PC-9 (cell line): ENCODE measurements around the gene NOTCH4.
"Not testable (repeated sequence)": the region's sequence is repeated elsewhere in the genome, so short reads cannot be mapped to it uniquely, and the experiment has no call there.

Experiments used
- EZH2 ChIP-seq: fragments of 200-600 bp; sonication (generic); IDR thresholded peaks from 2 replicates; pipeline ENCODE4 v1.8.0; 2017; ENCODE audit warnings: antibody characterized with exemption, low read depth
- TF ChIP-seq, protein P1 (sequence below): fragments of 200-600 bp; sonication (generic); conservative IDR thresholded peaks from 2 replicates; pipeline ENCODE4 v1.6.1; 2017; ENCODE audit warnings: mixed run types, antibody characterized with exemption, mild to moderate bottlenecking, moderate library complexity

DNA sequence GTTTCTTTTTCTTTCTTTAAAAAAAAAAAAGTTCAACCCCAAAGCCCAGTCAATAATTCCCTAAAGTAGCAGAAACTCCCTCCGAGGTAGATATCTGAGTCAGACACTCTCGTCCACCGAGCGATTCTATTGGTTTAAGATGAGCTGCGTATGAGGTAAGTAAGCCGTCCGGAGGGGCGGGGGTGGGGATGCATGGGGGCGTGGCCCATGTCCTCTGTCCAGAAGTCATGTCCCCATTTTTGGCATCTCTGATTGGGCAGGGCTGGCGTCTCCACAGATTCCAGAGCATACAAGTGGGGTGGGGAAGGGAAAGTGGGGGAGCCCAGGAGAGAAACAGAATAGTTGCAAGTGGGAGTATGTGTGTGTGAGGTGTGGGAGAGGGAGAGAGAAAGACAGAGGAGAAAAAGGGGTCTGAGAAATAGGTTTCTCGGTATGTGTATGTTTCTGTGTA lies 38.2 kb downstream of the NOTCH4 start:
- TF ChIP-seq, protein P1, sequence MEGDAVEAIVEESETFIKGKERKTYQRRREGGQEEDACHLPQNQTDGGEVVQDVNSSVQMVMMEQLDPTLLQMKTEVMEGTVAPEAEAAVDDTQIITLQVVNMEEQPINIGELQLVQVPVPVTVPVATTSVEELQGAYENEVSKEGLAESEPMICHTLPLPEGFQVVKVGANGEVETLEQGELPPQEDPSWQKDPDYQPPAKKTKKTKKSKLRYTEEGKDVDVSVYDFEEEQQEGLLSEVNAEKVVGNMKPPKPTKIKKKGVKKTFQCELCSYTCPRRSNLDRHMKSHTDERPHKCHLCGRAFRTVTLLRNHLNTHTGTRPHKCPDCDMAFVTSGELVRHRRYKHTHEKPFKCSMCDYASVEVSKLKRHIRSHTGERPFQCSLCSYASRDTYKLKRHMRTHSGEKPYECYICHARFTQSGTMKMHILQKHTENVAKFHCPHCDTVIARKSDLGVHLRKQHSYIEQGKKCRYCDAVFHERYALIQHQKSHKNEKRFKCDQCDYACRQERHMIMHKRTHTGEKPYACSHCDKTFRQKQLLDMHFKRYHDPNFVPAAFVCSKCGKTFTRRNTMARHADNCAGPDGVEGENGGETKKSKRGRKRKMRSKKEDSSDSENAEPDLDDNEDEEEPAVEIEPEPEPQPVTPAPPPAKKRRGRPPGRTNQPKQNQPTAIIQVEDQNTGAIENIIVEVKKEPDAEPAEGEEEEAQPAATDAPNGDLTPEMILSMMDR, result not testable (repeated sequence)
- TF ChIP-seq EZH2, result not testable (repeated sequence)
